ENCODE data around the gene EBF3.

DNA sequence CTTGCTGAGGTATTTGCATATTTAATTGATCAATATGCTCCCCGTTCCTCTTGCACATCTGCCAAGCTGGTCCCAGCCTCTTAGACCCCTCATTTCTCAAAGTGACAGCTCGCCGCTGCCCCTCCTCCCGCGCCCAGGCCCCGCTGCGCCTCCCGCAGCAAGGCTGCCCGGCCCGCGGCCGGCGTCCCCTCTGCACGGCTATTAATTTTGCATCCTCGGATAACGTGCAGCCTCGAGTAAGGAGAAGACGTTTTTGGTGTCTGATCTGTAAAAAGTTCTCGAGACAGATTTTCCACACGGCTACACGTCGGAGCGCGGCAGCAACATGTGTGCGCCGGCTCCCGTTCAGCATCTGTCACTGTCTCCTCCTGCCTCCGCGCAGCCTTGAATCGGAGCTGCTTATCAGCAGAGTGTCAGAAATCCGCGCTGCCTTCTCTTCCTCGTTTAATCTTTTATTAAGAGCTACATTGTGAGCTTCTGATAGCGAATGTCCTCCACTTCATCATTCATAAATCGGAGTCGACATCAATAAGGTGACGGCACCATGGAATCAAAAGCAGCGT is 65.3 kb downstream of the EBF3 start:
- TF ChIP-seq, protein P1, sequence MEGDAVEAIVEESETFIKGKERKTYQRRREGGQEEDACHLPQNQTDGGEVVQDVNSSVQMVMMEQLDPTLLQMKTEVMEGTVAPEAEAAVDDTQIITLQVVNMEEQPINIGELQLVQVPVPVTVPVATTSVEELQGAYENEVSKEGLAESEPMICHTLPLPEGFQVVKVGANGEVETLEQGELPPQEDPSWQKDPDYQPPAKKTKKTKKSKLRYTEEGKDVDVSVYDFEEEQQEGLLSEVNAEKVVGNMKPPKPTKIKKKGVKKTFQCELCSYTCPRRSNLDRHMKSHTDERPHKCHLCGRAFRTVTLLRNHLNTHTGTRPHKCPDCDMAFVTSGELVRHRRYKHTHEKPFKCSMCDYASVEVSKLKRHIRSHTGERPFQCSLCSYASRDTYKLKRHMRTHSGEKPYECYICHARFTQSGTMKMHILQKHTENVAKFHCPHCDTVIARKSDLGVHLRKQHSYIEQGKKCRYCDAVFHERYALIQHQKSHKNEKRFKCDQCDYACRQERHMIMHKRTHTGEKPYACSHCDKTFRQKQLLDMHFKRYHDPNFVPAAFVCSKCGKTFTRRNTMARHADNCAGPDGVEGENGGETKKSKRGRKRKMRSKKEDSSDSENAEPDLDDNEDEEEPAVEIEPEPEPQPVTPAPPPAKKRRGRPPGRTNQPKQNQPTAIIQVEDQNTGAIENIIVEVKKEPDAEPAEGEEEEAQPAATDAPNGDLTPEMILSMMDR (IDR thresholded peaks at IDR 0.05; ENCODE audit: borderline replicate concordance, extremely low read depth, low read length, poor library complexity, severe bottlenecking), result no peak
- no peak for TF ChIP-seq EZH2 (IDR thresholded peaks at IDR 0.05; ENCODE audit: borderline replicate concordance, low read depth, low read length, severe bottlenecking)
